HEK293 (cell line): ENCODE measurements around the gene FAM234B.

ENCODE experiments used
- CTCF ChIP-seq: fragments of 450-650 bp; formaldehyde crosslinking; IDR thresholded peaks from 2 replicates; pipeline ENCODE4 v1.5.1; 2016; ENCODE audit warnings: missing biosample characterization, missing genetic modification characterization
- HOXA7 ChIP-seq: sonication (generic); formaldehyde crosslinking; IDR thresholded peaks from 2 replicates; pipeline ENCODE4 v1.8.1; 2022; ENCODE audit warnings: missing genetic modification reagents, borderline replicate concordance
- KLF9 ChIP-seq: fragments of 450-650 bp; formaldehyde crosslinking; IDR thresholded peaks from 2 replicates; pipeline ENCODE4 v1.5.1; 2016; ENCODE audit warnings: missing biosample characterization, missing genetic modification characterization, low read depth
- MZF1 ChIP-seq: fragments of 450-650 bp; formaldehyde crosslinking; IDR thresholded peaks from 2 replicates; pipeline ENCODE4 v1.5.1; 2017; ENCODE audit warnings: missing biosample characterization, missing genetic modification characterization, borderline replicate concordance
- PATZ1 ChIP-seq: fragments of 450-650 bp; formaldehyde crosslinking; IDR thresholded peaks from 2 replicates; pipeline ENCODE4 v1.5.1; 2016; ENCODE audit warnings: missing biosample characterization, missing genetic modification characterization
- ZBTB26 ChIP-seq: fragments of 450-650 bp; formaldehyde crosslinking; optimal IDR thresholded peaks from 2 replicates; pipeline ENCODE3; 2016; ENCODE audit warnings: missing biosample characterization, mild to moderate bottlenecking, missing genetic modification characterization
- ZEB2 ChIP-seq: fragments of 450-650 bp; formaldehyde crosslinking; IDR thresholded peaks from 2 replicates; pipeline ENCODE4 v1.5.1; 2016; ENCODE audit warnings: missing biosample characterization, missing genetic modification characterization
- ZNF37A ChIP-seq: fragments of 450-650 bp; IDR thresholded peaks from 2 replicates; pipeline ENCODE4 v1.5.1; 2018; ENCODE audit warnings: missing biosample characterization, missing genetic modification characterization
- ZNF449 ChIP-seq: fragments of 450-650 bp; formaldehyde crosslinking; IDR thresholded peaks from 2 replicates; pipeline ENCODE4 v1.5.1; 2017; ENCODE audit warnings: missing biosample characterization, mild to moderate bottlenecking, missing genetic modification characterization, moderate library complexity
- ZNF843 ChIP-seq: fragments of 450-650 bp; formaldehyde crosslinking; IDR thresholded peaks from 2 replicates; pipeline ENCODE4 v1.5.1; 2016; ENCODE audit warnings: missing biosample characterization, missing genetic modification characterization
- ZSCAN5A ChIP-seq: fragments of 450-650 bp; formaldehyde crosslinking; IDR thresholded peaks from 2 replicates; pipeline ENCODE4 v1.5.1; 2016; ENCODE audit warnings: missing biosample characterization, missing genetic modification characterization

GRCh38 chr12:13042666-13043230 is 1.4 kb upstream of the FAM234B start:
- no peak for TF ChIP-seq ZEB2 (tag by site-specific recombination)
- no peak for TF ChIP-seq ZSCAN5A (tag by site-specific recombination)
- TF ChIP-seq CTCF (tag by site-specific recombination) = no peak
- TF ChIP-seq MZF1 (tag by site-specific recombination) = no peak
- no peak for TF ChIP-seq ZBTB26 (tag by site-specific recombination)
- no peak for TF ChIP-seq HOXA7 (CRISPR knock-in tag)
- TF ChIP-seq ZNF37A (tag by site-specific recombination) = no peak
- TF ChIP-seq ZNF449 = no peak
- TF ChIP-seq KLF9 = no peak
- no peak for TF ChIP-seq PATZ1
- no peak for TF ChIP-seq ZNF843
